ENCODE data around the gene CD74. TPM values are rescaled to one million over a fixed set of nuclear protein-coding genes. Genes with fewer than 3 reads are reported as not detected.

CD74 gene
- total RNA-seq, 2 donors from 2014 or later: 200 to 485 TPM

DNA sequence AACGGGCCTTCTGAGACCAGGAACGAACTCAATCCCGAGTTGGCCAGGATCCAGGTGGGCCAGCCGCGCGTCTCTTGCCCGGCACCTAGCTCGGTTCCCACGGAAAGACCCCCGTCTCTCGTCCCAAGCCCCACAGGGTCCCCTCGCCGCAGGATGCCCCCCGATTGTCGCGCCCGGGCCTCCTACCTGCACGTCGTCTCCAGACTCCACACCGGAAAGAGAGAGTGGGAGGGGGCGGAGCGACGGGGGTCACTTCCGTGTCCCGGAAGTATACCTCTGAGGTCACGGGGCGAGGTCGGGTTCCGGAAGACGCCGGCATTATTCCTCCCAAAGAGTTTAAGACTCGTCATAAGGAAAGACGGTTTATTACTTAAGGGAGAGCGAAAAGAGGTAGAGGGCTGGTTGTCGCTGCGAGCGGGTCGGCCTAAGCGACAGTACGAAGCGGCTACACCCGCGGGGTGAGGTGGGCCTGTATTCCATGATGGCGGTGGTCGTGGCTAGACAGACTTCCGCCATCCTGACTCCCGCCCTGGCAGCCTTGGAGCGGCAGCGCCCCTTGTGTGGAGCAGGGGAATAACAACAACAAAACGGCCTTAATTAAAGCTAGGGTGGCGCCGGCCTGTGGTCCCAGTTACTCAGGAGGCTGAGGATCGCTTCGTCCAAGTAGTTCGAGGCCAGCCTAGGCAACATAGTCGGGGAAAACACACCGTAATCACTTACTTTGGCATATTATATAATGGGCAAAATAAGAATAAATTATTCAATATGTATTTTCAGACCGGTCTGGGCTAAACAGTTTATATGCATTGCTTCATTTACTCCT lies 37.0 kb upstream of the CD74 start, which contains the start of gene RPS14:
TSS of gene RPS14 (minus strand) at position 223 of the 823 bp plus-strand sequence. CDS start 2,006 bp downstream, outside the sequence.
- DNase-seq: peak; percentile 96
- Histone ChIP-seq H3K36me3 (peaks cover 24% of the 10 kb centered on the region), H3K27ac (peak within 1 kb of the TSS; percentile 92), H3K4me3 (peak within 1 kb of the TSS; percentile 71), H3K27me3 (no peaks in the 10 kb centered on the region), H3K9ac (ENCODE audit: low read depth in 2 of 2, low read length in 2 of 2) (peak within 1 kb of the TSS; percentile 83 to 96), H3K9me3 (no peaks in the 10 kb centered on the region), H3K4me1 (peaks cover 9% of the 10 kb centered on the region)
- intact Hi-C loops (cut with DNase I): loop anchor here (10.0 kb wide), 1 partner anchor 395 kb away; the partner anchor contains the start of gene IRGM
- TF ChIP-seq, protein P1, sequence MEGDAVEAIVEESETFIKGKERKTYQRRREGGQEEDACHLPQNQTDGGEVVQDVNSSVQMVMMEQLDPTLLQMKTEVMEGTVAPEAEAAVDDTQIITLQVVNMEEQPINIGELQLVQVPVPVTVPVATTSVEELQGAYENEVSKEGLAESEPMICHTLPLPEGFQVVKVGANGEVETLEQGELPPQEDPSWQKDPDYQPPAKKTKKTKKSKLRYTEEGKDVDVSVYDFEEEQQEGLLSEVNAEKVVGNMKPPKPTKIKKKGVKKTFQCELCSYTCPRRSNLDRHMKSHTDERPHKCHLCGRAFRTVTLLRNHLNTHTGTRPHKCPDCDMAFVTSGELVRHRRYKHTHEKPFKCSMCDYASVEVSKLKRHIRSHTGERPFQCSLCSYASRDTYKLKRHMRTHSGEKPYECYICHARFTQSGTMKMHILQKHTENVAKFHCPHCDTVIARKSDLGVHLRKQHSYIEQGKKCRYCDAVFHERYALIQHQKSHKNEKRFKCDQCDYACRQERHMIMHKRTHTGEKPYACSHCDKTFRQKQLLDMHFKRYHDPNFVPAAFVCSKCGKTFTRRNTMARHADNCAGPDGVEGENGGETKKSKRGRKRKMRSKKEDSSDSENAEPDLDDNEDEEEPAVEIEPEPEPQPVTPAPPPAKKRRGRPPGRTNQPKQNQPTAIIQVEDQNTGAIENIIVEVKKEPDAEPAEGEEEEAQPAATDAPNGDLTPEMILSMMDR (IDR thresholded peaks at IDR 0.05): peak; percentile 91

DNA sequence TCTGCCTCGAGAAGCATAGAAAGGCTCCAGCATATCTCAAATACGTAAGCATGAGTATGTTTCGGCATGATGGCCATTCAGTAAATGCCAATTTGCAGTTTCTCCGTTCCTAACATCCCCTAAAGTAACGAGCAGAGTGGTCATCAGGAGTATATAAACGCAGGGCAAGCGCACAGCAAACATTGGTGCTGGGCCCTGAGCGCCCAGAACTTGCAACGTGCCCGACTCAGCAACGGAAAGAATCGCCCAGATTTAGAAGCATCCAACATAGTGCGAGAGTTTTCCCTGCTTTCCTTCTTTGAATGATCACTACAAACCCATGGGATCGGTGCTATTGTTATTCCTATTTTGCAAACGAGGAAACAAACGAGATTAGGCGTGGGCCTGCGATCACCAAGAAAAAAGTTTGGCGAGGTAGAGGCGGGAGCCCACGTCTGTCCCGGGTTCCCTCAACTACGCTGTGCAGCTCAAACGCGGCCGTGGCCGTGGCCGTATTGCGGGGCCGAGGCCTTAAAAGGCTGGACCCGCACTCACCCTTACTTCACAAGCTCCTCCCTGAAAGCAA lies 36.3 kb upstream of the CD74 start:
- no peaks in the 10 kb centered on the region for H3K27me3 ChIP-seq
- peaks cover 9% of the 10 kb centered on the region for H3K4me1 ChIP-seq
- DNase-seq: no peak
- peaks cover 24% of the 10 kb centered on the region for H3K36me3 ChIP-seq
- TF ChIP-seq, protein P1 (IDR thresholded peaks at IDR 0.05): no peak
- peak overlapping the region; percentile 92 for H3K27ac ChIP-seq
- peak overlapping the region; percentile 71 for H3K4me3 ChIP-seq
- H3K9ac ChIP-seq (ENCODE audit: low read depth in 2 of 2, low read length in 2 of 2): peak overlapping the region; percentile 83 to 96
- H3K9me3 ChIP-seq: no peaks in the 10 kb centered on the region
- intact Hi-C loops (cut with DNase I): no loop called here

DNA sequence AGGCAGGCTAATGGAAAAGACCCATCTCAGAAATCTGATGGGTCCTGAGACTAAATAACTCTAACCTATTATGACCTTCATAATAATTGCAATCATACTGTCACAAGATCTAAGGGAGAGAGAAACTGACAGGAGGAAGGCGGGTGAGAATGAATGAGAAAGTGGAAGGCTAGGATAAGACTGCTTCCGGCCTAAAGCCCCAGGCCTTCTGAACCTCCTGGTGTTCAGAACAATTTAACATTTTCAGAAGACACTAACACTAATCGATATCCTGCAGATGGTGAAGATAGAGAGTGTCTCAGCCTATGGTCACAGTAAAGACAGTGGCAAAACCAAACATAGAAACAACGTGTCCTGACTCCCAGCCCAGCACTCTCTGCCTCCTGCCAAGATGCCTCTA lies 35.6 kb upstream of the CD74 start:
- Histone ChIP-seq H3K4me1 (peaks cover 9% of the 10 kb centered on the region), H3K27ac (peak overlapping the region; percentile 92), H3K27me3 (no peaks in the 10 kb centered on the region), H3K9me3 (no peaks in the 10 kb centered on the region), H3K36me3 (peaks cover 24% of the 10 kb centered on the region), H3K4me3 (peak overlapping the region; percentile 71), H3K9ac (ENCODE audit: low read depth in 2 of 2, low read length in 2 of 2) (peak overlapping the region; percentile 83 to 96)
- intact Hi-C loops (cut with DNase I): no loop called here
- DNase-seq: no peak
- TF ChIP-seq, protein P1 (IDR thresholded peaks at IDR 0.05): no peak

DNA sequence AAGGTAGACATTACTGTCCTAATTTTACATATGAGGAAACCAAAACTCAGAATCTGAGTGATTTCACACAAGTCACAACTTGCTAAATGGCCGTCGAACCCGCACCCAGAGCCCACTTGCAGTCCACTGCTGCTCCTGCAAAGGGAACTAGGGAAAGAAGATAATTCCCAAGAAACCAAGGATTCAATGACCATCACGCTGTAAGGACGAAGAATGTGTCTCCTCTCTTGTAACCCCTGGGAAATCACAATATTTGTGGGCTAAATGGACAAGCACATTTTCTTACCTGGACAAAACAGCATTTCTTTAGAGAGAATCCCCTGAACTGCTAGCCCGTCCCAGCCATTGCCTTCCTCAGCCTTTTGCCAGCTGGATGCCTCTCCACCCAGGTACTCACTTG lies 34.5 kb upstream of the CD74 start:
- intact Hi-C loops (cut with DNase I): no loop called here
- no peak overlapping the region for H3K9ac ChIP-seq (ENCODE audit: low read depth in 2 of 2, low read length in 2 of 2)
- DNase-seq: no peak
- no peaks in the 10 kb centered on the region for H3K9me3 ChIP-seq
- no peak overlapping the region for H3K27ac ChIP-seq
- H3K4me3 ChIP-seq: no peak overlapping the region
- peaks cover 9% of the 10 kb centered on the region for H3K4me1 ChIP-seq
- TF ChIP-seq, protein P1 (IDR thresholded peaks at IDR 0.05): no peak
- H3K27me3 ChIP-seq: no peaks in the 10 kb centered on the region
- peaks cover 24% of the 10 kb centered on the region for H3K36me3 ChIP-seq

DNA sequence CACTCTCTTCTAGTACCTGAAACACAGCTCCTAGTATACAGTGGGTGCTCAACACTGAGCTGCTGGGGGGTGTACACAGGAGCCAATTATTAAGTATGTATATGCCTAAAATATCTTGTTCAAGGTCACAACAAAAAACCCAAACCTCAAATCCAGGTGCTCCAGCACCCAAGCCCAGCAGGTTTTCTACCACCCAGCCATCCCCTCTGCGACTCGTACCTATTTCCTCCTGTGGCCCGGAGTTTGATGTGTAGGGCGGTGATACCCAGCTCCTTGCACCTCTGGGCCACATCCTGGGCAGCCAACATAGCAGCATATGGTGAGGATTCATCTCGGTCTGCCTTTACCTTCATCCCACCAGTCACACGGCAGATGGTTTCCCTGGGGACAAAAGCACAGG lies 33.9 kb upstream of the CD74 start:
- Histone ChIP-seq H3K27me3 (no peaks in the 10 kb centered on the region), H3K9me3 (no peaks in the 10 kb centered on the region), H3K4me1 (peaks cover 9% of the 10 kb centered on the region), H3K4me3 (no peak overlapping the region), H3K36me3 (peaks cover 24% of the 10 kb centered on the region), H3K27ac (no peak overlapping the region), H3K9ac (ENCODE audit: low read depth in 2 of 2, low read length in 2 of 2) (no peak overlapping the region)
- intact Hi-C loops (cut with DNase I): no loop called here
- no peak for DNase-seq
- TF ChIP-seq, protein P1 (IDR thresholded peaks at IDR 0.05): no peak

All from colonic mucosa (tissue), 4 donors.